Fibroblast of villous mesenchyme (primary cell): ENCODE data around the gene TMEM139. TPM values are rescaled to one million over a fixed set of nuclear protein-coding genes. Genes with fewer than 3 reads are reported as not detected.

Source experiments
- DNase-seq: peaks from one replicate; pipeline ENCODE4 v3.0.0-alpha.2; 2010; ENCODE audit warnings: low read depth
- H3K4me3 ChIP-seq: 2 replicates; pipeline ENCODE4 v1.5.1; 2011; ENCODE audit warnings: low read depth, mild to moderate bottlenecking, low read length
- total RNA-seq: library from RNA; depleted of rRNA; stranded (reverse); fragments of >200 nt; gene quantifications from 2 replicates; pipeline ENCODE4 v1.2.3, GENCODE V29; 2012
- TF ChIP-seq, protein P1 (sequence below): IDR thresholded peaks from 2 replicates; pipeline ENCODE4 v1.5.1; 2012; ENCODE audit warnings: low read depth, mild to moderate bottlenecking, low read length; ENCODE audit not compliant: insufficient read depth

Gene TMEM139
- total RNA-seq, 1 donor = not detected

DNA sequence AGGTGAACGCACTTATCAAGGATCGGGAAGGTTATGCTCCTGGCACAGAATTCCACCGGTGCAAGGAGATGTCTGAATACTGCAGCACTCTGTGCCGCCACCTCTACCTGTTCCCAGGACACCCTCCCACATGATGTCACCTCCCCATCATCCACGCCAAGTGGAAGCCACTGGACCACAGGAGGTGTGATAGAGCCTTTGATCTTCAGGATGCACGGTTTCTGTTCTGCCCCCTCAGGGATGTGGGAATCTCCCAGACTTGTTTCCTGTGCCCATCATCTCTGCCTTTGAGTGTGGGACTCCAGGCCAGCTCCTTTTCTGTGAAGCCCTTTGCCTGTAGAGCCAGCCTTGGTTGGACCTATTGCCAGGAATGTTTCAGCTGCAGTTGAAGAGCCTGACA is 20.2 kb downstream of the TMEM139 start:
- DNase-seq = no peak
- TF ChIP-seq, protein P1, sequence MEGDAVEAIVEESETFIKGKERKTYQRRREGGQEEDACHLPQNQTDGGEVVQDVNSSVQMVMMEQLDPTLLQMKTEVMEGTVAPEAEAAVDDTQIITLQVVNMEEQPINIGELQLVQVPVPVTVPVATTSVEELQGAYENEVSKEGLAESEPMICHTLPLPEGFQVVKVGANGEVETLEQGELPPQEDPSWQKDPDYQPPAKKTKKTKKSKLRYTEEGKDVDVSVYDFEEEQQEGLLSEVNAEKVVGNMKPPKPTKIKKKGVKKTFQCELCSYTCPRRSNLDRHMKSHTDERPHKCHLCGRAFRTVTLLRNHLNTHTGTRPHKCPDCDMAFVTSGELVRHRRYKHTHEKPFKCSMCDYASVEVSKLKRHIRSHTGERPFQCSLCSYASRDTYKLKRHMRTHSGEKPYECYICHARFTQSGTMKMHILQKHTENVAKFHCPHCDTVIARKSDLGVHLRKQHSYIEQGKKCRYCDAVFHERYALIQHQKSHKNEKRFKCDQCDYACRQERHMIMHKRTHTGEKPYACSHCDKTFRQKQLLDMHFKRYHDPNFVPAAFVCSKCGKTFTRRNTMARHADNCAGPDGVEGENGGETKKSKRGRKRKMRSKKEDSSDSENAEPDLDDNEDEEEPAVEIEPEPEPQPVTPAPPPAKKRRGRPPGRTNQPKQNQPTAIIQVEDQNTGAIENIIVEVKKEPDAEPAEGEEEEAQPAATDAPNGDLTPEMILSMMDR = no peak
- no peak overlapping the region for H3K4me3 ChIP-seq

DNA sequence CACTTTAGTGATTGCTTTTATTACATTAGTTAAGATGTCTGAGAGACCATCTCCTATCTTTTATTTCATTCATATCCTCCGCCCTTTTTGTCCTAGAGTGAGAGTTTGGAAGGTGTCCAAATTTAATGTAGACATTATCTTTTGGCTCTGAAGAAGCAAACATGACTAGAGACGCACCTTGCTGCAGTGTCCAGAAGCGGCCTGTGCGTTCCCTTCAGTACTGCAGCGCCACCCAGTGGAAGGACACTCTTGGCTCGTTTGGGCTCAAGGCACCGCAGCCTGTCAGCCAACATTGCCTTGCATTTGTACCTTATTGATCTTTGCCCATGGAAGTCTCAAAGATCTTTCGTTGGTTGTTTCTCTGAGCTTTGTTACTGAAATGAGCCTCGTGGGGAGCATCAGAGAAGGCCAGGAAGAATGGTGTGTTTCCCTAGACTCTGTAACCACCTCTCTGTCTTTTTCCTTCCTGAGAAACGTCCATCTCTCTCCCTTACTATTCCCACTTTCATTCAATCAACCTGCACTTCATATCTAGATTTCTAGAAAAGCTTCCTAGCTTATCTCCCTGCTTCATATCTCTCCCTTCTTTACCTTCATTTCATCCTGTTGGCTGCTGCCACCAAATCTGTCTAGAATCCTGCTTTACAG is 20.8 kb downstream of the TMEM139 start:
- no peak overlapping the region for H3K4me3 ChIP-seq
- TF ChIP-seq, protein P1 = peak; percentile 80
- DNase-seq = peak; percentile 54

DNA sequence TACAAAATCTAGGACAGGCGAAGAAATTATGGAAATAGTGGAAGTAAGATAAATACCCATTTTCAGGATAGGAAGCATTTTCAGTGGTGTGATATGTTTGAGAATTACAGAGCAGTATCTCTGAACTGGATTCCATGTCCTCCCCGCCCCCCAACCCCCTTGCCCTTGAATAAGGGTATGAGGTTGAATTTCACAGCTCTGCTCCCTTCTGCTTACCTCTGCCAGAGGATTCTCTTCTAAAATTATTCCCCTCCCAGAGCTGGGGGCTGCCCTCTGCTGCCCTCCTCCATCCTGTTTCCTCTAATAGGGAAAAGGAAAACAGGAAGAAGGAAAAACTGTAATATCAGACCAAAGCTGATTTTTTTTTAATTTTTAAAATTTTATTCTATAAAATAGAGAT is 23.9 kb downstream of the TMEM139 start:
- TF ChIP-seq, protein P1 = no peak
- no peak for DNase-seq
- H3K4me3 ChIP-seq = no peak overlapping the region

DNA sequence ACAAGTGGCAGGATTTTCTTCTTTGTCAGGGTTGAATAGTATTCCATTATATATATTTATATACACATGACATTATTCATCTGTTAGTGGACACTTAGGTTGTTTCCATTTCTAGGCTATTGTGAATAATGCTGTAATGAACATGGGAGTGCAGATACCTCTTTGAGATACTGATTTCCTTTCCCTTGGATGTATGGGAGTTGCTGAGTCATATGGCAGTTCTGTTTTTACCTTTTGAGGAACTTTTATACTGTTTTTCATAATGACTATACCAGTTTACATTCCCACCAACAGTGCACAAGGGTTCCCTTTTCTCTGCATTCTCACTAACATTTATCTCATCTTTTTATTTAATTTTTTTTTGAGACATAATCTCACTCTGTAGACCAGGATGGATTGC is 29.4 kb downstream of the TMEM139 start:
- no peak overlapping the region for H3K4me3 ChIP-seq
- no peak for DNase-seq
- TF ChIP-seq, protein P1 = no peak

DNA sequence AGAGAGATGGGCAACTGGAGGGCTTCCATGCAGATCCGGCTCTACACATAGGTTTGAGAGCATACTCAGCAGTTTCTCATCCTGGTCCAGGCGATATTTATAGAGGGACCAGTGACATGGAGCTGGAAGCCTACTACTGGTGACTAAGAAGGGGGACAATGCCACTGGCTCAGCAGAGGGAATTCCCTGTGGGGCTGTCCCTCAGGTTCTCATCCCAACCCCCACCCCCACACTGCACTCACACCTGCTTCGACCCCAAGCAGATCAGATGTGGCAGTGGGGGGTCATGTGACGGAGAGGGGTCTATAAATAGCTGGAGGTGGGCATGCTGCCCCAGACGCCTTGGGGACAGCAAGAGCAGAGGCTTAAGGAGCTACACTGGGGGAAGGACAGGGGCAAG is 31.0 kb downstream of the TMEM139 start, which contains the start of gene CLCN1:
CLCN1 (plus strand) TSS at position 336 of the 400 bp plus-strand sequence. CDS start 102 bp downstream, outside the sequence.
- TF ChIP-seq, protein P1 = no peak
- no peak within 1 kb of the TSS for H3K4me3 ChIP-seq
- no peak for DNase-seq

DNA sequence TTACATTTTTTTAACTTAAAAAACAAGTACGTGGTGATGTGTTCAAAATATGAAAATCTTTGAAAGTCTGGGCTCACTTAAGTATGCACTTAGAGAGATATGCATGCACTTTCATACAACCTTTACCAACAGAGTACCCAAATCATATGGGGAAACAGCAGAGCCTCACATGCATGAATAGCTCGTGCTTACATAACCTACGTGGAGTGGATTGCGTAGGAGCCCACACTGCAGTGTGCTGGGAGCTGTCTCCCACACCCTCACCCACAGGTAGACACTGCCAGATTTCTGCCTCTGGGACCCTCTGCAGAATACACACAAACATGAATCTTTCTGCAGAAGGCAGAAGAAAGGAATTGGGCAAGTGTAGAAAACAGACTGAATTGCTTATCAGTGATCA is 31.7 kb downstream of the TMEM139 start:
- TF ChIP-seq, protein P1 = no peak
- no peak for DNase-seq
- no peak overlapping the region for H3K4me3 ChIP-seq

DNA sequence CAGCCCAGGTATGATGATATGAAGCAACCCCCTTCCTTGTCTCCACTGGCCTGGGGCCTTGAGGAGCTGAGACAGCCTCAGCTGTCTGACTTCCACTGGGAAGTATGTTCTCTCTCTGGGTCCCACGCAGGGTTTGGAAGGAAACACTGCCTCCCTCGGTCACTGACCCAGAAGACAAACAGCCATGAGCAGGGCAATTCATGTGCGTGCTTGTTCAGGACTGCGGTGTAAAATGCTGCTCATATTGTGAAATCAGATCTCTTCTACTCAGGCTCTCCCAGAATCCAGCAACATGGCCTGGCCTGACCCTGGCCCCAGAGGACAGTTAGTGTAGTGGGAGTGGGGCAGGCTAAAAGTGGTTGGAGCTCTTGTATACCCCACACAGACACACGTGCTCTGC is 33.9 kb downstream of the TMEM139 start:
- H3K4me3 ChIP-seq = no peak overlapping the region
- TF ChIP-seq, protein P1 = no peak
- DNase-seq = peak; percentile 91
